SJSA1 (cell line): ENCODE measurements around the gene NDUFB3. TPM values are rescaled to one million over a fixed set of nuclear protein-coding genes. Genes with fewer than 3 reads are reported as not detected.

Source experiments
- DNase-seq, 2 experiments: peaks; one replicate each; pipeline ENCODE4 v3.0.0-alpha.2; 2015 to 2020; ENCODE audit warnings: low spot score in 2 of 2, low read depth in 1 of 2
- H3K27ac ChIP-seq: fragments of 250-450 bp; sonication (Bioruptor Pico); 2 replicates; pipeline ENCODE4 v1.5.1; 2020; ENCODE audit warnings: mild to moderate bottlenecking, moderate library complexity
- H3K27me3 ChIP-seq: fragments of 250-450 bp; sonication (Bioruptor Pico); replicated peaks from 2 replicates; pipeline ENCODE4 v1.5.1; 2020; ENCODE audit warnings: mild to moderate bottlenecking, moderate library complexity
- H3K36me3 ChIP-seq: fragments of 250-450 bp; sonication (Bioruptor Pico); 2 replicates; pipeline ENCODE4 v1.5.1; 2020; ENCODE audit warnings: mild to moderate bottlenecking
- H3K4me1 ChIP-seq: fragments of 250-450 bp; sonication (Bioruptor Pico); replicated peaks from 2 replicates; pipeline ENCODE4 v1.6.1; 2021; ENCODE audit warnings: mild to moderate bottlenecking
- H3K4me3 ChIP-seq: fragments of 250-450 bp; sonication (Bioruptor Pico); 2 replicates; pipeline ENCODE4 v1.5.1; 2020; ENCODE audit warnings: mild to moderate bottlenecking
- H3K9me3 ChIP-seq: fragments of 250-450 bp; sonication (Bioruptor Pico); replicated peaks from 2 replicates; pipeline ENCODE4 v1.5.1; 2020; ENCODE audit warnings: mild to moderate bottlenecking
- total RNA-seq: library from RNA; depleted of rRNA; stranded (reverse); fragments of >200 nt; shearing (Covaris generic); gene quantifications from 2 replicates; pipeline ENCODE4 v1.2.3, GENCODE V29; 2014; rRNA removed

NDUFB3 gene
- total RNA-seq, 1 experiment from 2014 or later: 174 TPM

- Histone ChIP-seq H3K36me3 (peaks cover 27% of the 10 kb centered on the region), H3K9me3 (no peaks in the 10 kb centered on the region; the same call in 1 of the 2 replicates), H3K4me3 (no peak overlapping the region), H3K4me1 (peaks cover 89% of the 10 kb centered on the region), H3K27me3 (no peaks in the 10 kb centered on the region), H3K27ac (peak overlapping the region; percentile 95)
- peak in 1 of 2 experiments; percentile 44 for DNase-seq
Measured at GRCh38 chr2:201126308-201127151, 54.7 kb downstream of the NDUFB3 start.

- Histone ChIP-seq H3K4me3 (no peak overlapping the region), H3K36me3 (peaks cover 23% of the 10 kb centered on the region), H3K9me3 (no peaks in the 10 kb centered on the region; the same call in 1 of the 2 replicates), H3K4me1 (peaks cover 90% of the 10 kb centered on the region), H3K27me3 (no peaks in the 10 kb centered on the region), H3K27ac (peak overlapping the region; percentile 95)
- peak in 1 of 2 experiments; percentile 19 for DNase-seq
Measured at GRCh38 chr2:201127152-201127511, 55.3 kb downstream of the NDUFB3 start.

DNA sequence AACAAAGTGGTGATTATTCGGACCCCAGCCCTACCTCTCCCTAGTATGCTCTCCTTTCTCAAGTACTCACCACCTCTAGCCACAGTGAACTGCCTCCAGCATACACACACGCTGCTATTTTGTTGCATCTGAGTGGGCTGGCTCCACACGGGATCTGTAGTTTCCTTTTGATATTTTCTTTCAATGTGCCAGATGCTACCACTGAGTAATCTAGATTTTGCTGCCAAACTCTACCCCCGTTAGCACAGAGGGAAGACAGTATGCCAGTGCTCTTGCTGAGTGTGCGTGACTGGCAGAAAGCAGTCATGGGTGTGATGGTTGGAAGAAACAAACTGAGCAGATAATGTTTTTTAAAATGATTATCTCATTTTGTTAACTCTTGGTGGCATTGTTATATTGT, 55.8 kb downstream of the NDUFB3 start:
- H3K27ac ChIP-seq: peak overlapping the region; percentile 95
- no peak overlapping the region for H3K4me3 ChIP-seq
- H3K9me3 ChIP-seq: no peaks in the 10 kb centered on the region
- DNase-seq: peak in 1 of 2 experiments; percentile 42
- no peaks in the 10 kb centered on the region for H3K27me3 ChIP-seq
- peaks cover 91% of the 10 kb centered on the region for H3K4me1 ChIP-seq
- H3K36me3 ChIP-seq: peaks cover 21% of the 10 kb centered on the region

DNA sequence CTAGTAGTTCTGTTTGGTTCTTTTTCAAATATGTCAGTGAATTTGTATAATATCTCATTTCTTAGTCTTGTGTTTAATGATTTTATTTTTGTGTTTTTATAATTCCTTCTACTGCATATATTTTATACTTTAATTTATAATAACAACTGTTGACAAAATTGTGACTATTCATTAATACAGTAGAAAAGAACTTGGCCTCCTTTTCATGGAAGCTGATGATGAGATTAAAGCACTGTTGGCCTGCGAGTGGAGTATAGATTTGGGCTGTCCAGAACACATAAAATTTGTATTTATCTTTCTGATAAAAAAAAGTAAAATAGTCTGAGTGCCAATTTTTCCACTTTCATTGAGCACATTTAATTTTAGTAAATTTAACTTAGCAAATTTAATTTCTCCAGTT, 56.2 kb downstream of the NDUFB3 start:
- Histone ChIP-seq H3K27me3 (no peaks in the 10 kb centered on the region), H3K4me1 (peaks cover 95% of the 10 kb centered on the region), H3K36me3 (peaks cover 21% of the 10 kb centered on the region), H3K27ac (peak overlapping the region; percentile 95), H3K9me3 (no peaks in the 10 kb centered on the region), H3K4me3 (no peak overlapping the region)
- DNase-seq: no peak

GRCh38 chr2:201128933-201129505, 57.2 kb downstream of the NDUFB3 start:
- peaks cover 86% of the 10 kb centered on the region for H3K4me1 ChIP-seq
- no peaks in the 10 kb centered on the region for H3K27me3 ChIP-seq
- peak in 1 of 2 experiments; percentile 69 for DNase-seq
- peaks cover 22% of the 10 kb centered on the region for H3K36me3 ChIP-seq
- no peak overlapping the region for H3K4me3 ChIP-seq
- no peaks in the 10 kb centered on the region for H3K9me3 ChIP-seq
- H3K27ac ChIP-seq: peak overlapping the region; percentile 95

- DNase-seq: peak; percentile 63 to 86
- no peaks in the 10 kb centered on the region for H3K27me3 ChIP-seq
- peak overlapping the region; percentile 95 for H3K27ac ChIP-seq
- H3K4me3 ChIP-seq: peak overlapping the region; percentile 3; the same call in 1 of the 2 replicates
- peaks cover 34% of the 10 kb centered on the region for H3K36me3 ChIP-seq
- no peaks in the 10 kb centered on the region for H3K9me3 ChIP-seq
- H3K4me1 ChIP-seq: peaks cover 79% of the 10 kb centered on the region
Measured at GRCh38 chr2:201130524-201131186, 58.9 kb downstream of the NDUFB3 start.

DNA sequence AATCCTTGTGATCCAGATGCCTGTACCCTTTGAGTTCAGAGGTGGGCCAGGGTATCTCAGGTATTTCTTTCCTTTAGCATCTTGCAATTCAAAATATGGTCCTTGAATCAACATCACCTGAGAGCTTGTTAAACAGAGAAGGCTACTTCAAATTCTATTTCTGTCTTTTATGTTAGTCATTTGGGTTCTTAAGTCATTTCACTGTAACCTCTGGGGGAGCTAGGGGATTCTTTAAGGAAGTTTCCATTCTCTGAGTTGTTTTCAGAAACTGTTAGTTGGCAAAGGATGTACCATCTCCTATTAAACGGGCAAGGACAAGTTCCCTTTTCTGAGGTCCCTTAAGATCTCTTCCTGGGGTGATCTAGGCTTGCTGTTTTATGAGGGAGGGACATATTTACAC, 60.7 kb downstream of the NDUFB3 start:
- Histone ChIP-seq H3K36me3 (peaks cover 52% of the 10 kb centered on the region), H3K4me3 (no peak overlapping the region), H3K9me3 (no peaks in the 10 kb centered on the region), H3K4me1 (peaks cover 69% of the 10 kb centered on the region), H3K27me3 (no peaks in the 10 kb centered on the region), H3K27ac (peak overlapping the region; percentile 32; the same call in 1 of the 2 replicates)
- DNase-seq: no peak

Other genes with a start within 250 kb of the NDUFB3 start
- gene CLK1, start 207.3 kb upstream of the NDUFB3 start, total RNA-seq: 39.6 and 126 TPM in 2 replicates
- gene PPIL3, start 182.9 kb upstream of the NDUFB3 start, total RNA-seq: 20.8 and 30.4 TPM in 2 replicates
- 25.3 and 31.7 TPM in 2 replicates for gene NIF3L1, start 182.6 kb upstream of the NDUFB3 start, total RNA-seq
- gene ORC2, start 108.3 kb upstream of the NDUFB3 start, total RNA-seq: 13.5 and 16.3 TPM in 2 replicates
- 6.7 and 14.8 TPM in 2 replicates for gene HYCC2, start 330 bp upstream of the NDUFB3 start, total RNA-seq
- gene CFLAR, start 44.2 kb downstream of the NDUFB3 start, total RNA-seq: 70.4 and 79.7 TPM in 2 replicates
- 0.56 and 1.6 TPM in 2 replicates for gene CASP10, start 111.1 kb downstream of the NDUFB3 start, total RNA-seq
- 17.7 and 20.1 TPM in 2 replicates for gene CASP8, start 188.5 kb downstream of the NDUFB3 start, total RNA-seq